Raji (cell line): ENCODE measurements around the gene NGRN.

Experiments
- POLR2A ChIP-seq: IDR thresholded peaks from 2 replicates; pipeline ENCODE4 v1.6.1; 2011; ENCODE audit warnings: low read depth, low read length, control low read depth; ENCODE audit not compliant: insufficient read depth

The NGRN gene

GRCh38 chr15:90300541-90300940 lies 35.1 kb downstream of the NGRN start:
- TF ChIP-seq POLR2A, result no peak

- no peak for TF ChIP-seq POLR2A
These were observed 35.7 kb downstream of the NGRN start for GRCh38 chr15:90300988-90301706.

GRCh38 chr15:90301707-90302300 lies 36.3 kb downstream of the NGRN start:
- no peak for TF ChIP-seq POLR2A

- no peak for TF ChIP-seq POLR2A
These were observed 40.5 kb downstream of the NGRN start for GRCh38 chr15:90305932-90306331.

GRCh38 chr15:90306560-90306959 lies 41.1 kb downstream of the NGRN start:
- TF ChIP-seq POLR2A, result no peak

- TF ChIP-seq POLR2A, result no peak
These were observed 42.2 kb downstream of the NGRN start for GRCh38 chr15:90307661-90308060.

GRCh38 chr15:90309020-90309419 lies 43.5 kb downstream of the NGRN start:
- TF ChIP-seq POLR2A, result no peak

GRCh38 chr15:90315278-90315982 lies 50.0 kb downstream of the NGRN start:
- TF ChIP-seq POLR2A, result no peak

GRCh38 chr15:90316139-90316538 lies 50.7 kb downstream of the NGRN start:
- TF ChIP-seq POLR2A, result no peak

GRCh38 chr15:90318591-90318990 lies 53.1 kb downstream of the NGRN start:
- no peak for TF ChIP-seq POLR2A

- TF ChIP-seq POLR2A, result no peak
These were observed 54.8 kb downstream of the NGRN start for GRCh38 chr15:90320062-90320884.

- no peak for TF ChIP-seq POLR2A
These were observed 55.4 kb downstream of the NGRN start for GRCh38 chr15:90320885-90321278.
